Measurements from ENCODE around the gene MEST.
"Not testable (repeated sequence)": the region's sequence is repeated elsewhere in the genome, so short reads cannot be mapped to it uniquely, and the experiment has no call there.

Gene MEST

GRCh38 chr7:130491841-130492522 lies at the start of gene MEST:
Gene MEST (plus strand): TSS chr7:130492085. CDS start chr7:130492314, 229 bp downstream.
- no peak for DNase-seq

GRCh38 chr7:130442601-130443000 lies 49.3 kb upstream of the MEST start:
- DNase-seq: no peak

GRCh38 chr7:130444234-130444633 lies 47.7 kb upstream of the MEST start:
- no peak for DNase-seq

GRCh38 chr7:130444751-130445407 lies 47.0 kb upstream of the MEST start:
- DNase-seq: no peak

GRCh38 chr7:130446259-130446658 lies 45.6 kb upstream of the MEST start:
- no peak for DNase-seq

GRCh38 chr7:130451344-130451743 lies 40.5 kb upstream of the MEST start:
- DNase-seq: not testable (repeated sequence)

GRCh38 chr7:130452951-130453350 lies 38.9 kb upstream of the MEST start:
- DNase-seq: no peak

- DNase-seq: no peak
Observed at GRCh38 chr7:130454959-130455358, 36.9 kb upstream of the MEST start.

GRCh38 chr7:130458257-130458656 lies 33.6 kb upstream of the MEST start:
- DNase-seq: no peak

GRCh38 chr7:130461272-130461671 lies 30.6 kb upstream of the MEST start:
- no peak for DNase-seq

GRCh38 chr7:130463553-130464434 lies 28.1 kb upstream of the MEST start:
- DNase-seq: no peak

GRCh38 chr7:130468612-130469011 lies 23.3 kb upstream of the MEST start:
- DNase-seq: no peak

- DNase-seq: no peak
Observed at GRCh38 chr7:130471974-130472373, 19.9 kb upstream of the MEST start.

- no peak for DNase-seq
Observed at GRCh38 chr7:130473289-130473688, 18.6 kb upstream of the MEST start.

- DNase-seq: no peak
Observed at GRCh38 chr7:130473876-130474275, 18.0 kb upstream of the MEST start.

GRCh38 chr7:130475776-130476175 lies 16.1 kb upstream of the MEST start:
- no peak for DNase-seq

GRCh38 chr7:130476297-130477150 lies 15.4 kb upstream of the MEST start:
- DNase-seq: no peak

GRCh38 chr7:130478991-130479390 lies 12.9 kb upstream of the MEST start:
- DNase-seq: no peak

- no peak for DNase-seq
Observed at GRCh38 chr7:130479716-130480400, 12.0 kb upstream of the MEST start.

GRCh38 chr7:130481898-130482297 lies 10.0 kb upstream of the MEST start:
- DNase-seq: no peak

- DNase-seq: no peak
Observed at GRCh38 chr7:130483031-130483430, 8.9 kb upstream of the MEST start.

GRCh38 chr7:130485734-130486113 lies 6.2 kb upstream of the MEST start:
- no peak for DNase-seq
